ENCODE results near the gene SOX18.
A peak's percentile ranks its signal among the peaks of the same experiment; 100 is the strongest.

SOX18 gene

DNA sequence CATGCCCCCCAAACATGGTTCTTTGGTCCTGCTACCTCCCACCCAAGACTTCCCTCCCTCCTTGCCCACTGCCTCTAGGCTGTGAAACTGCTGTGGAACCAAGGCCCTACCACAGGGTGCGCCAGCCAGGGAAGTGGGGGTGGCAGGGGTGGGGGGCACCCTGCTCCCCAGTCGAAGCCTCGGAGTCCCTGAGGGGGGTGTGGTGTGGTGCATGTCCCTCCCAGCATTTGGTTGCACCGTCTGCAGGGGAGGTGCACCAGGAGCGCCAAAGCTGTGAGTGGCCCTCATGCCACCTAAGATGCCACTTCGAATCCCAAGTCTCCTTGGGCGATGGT lies 28.1 kb upstream of the SOX18 start:
- Mint-ChIP-seq H3K4me1 (ENCODE audit: low read depth in 2 of 2) (peaks cover 22 to 42% of the 10 kb centered on the region in 2 donors), H3K9me3 (no peaks in the 10 kb centered on the region), H3K27ac (peak overlapping the region; percentile 87 to 90), H3K36me3 (ENCODE audit: insufficient read depth) (peaks cover 40% of the 10 kb centered on the region), H3K27me3 (no peaks in the 10 kb centered on the region), H3K4me3 (peak overlapping the region; percentile 92 to 95)
- ATAC-seq (replicated peaks) (no peak), DNase-seq (no peak)

DNA sequence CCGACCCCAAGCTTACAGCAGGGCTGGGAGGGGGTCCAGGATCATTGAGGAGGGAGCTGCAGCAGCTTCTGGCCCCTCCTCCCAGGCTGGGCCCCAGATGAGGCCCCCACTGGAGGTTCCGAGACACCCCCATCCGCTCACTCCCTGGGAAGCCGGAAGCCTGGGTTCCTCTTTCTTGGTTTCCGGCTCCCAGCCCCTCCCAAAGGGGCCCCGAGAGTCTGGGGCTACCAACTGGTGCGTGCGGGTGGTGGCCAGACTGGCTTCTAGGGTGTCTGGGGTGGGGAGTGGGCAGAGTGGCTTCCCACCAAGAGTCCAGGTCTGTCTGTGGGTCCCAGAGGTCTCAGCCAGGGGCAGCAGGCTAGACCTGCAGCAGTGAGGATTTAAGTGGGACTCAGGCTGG lies 27.7 kb upstream of the SOX18 start:
- Mint-ChIP-seq H3K4me1 (ENCODE audit: low read depth in 2 of 2) (peaks cover 22 to 43% of the 10 kb centered on the region in 2 donors), H3K27me3 (no peaks in the 10 kb centered on the region), H3K9me3 (no peaks in the 10 kb centered on the region), H3K27ac (peak overlapping the region; percentile 87 to 90), H3K4me3 (peak overlapping the region; percentile 92 to 95), H3K36me3 (ENCODE audit: insufficient read depth) (peaks cover 37% of the 10 kb centered on the region)
- ATAC-seq (replicated peaks) (no peak), DNase-seq (no peak)

DNA sequence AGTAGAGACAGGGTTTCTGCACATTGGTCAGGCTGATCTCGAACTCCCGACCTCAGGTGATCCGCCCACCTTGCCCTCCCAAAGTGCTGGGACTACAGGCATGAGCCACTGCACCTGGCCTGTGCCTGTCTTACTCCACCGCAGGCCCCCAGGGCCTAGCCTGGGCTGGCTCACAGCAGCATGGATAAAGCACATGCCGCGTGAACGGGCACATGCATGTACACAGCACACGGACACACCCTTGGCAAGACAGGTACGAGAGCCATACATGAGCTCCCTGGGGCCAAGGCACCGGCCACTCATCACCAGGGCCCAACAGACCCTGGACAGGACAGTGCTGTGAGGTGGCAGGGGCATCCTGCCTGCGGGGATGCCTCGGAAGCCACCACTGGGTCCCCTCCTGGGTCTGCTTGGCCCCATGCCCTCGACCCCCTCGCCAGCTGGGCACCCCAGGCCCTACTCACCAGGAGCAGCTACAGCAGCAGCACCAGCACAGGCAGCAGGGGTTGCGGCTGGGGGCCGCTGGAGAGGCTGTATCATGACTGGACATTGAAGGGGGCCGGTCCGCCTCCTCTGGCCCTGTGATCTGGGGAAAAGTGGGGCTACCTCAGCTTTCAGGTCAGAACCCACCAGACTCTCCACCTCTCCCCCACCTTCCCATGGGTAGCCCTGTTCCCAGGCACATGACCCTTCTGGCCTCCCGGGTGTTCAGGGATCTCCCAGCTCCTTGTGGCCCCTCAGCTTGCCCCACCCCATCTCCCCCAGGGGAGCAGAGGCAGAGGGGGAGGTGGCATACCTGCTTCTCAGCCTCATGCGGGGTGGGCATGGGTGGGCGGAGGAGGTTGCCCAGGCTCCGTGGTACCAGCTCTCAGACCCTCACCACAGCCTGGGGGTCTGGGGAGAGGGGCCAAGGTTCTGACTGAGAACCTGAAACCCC lies 26.9 kb upstream of the SOX18 start:
- peaks cover 17 to 39% of the 10 kb centered on the region in 2 donors for H3K4me1 Mint-ChIP-seq (ENCODE audit: low read depth in 2 of 2)
- H3K27me3 Mint-ChIP-seq, result no peaks in the 10 kb centered on the region
- H3K9me3 Mint-ChIP-seq, result no peaks in the 10 kb centered on the region
- peak overlapping the region; percentile 87 to 90 for H3K27ac Mint-ChIP-seq
- no peak for ATAC-seq (replicated peaks)
- peak overlapping the region; percentile 92 to 95 for H3K4me3 Mint-ChIP-seq
- peaks cover 42% of the 10 kb centered on the region for H3K36me3 Mint-ChIP-seq (ENCODE audit: insufficient read depth)
- no peak for DNase-seq

- ATAC-seq (replicated peaks) (no peak), DNase-seq (no peak)
- no peaks in the 10 kb centered on the region for H3K27me3 Mint-ChIP-seq
- H3K4me3 Mint-ChIP-seq, result peak overlapping the region in 1 of 2 donors; percentile 95
- peak overlapping the region in 1 of 2 donors; percentile 90 for H3K27ac Mint-ChIP-seq
- peaks cover 12 to 38% of the 10 kb centered on the region in 2 donors for H3K4me1 Mint-ChIP-seq (ENCODE audit: low read depth in 2 of 2)
- no peaks in the 10 kb centered on the region for H3K9me3 Mint-ChIP-seq
- H3K36me3 Mint-ChIP-seq (ENCODE audit: insufficient read depth), result peaks cover 47% of the 10 kb centered on the region
Observed at GRCh38 chr20:64075556-64075955, 26.1 kb upstream of the SOX18 start.

- peaks cover 9 to 33% of the 10 kb centered on the region in 2 donors for H3K4me1 Mint-ChIP-seq (ENCODE audit: low read depth in 2 of 2)
- H3K4me3 Mint-ChIP-seq, result no peak overlapping the region
- H3K27me3 Mint-ChIP-seq, result no peaks in the 10 kb centered on the region
- no peak for DNase-seq
- ATAC-seq (replicated peaks), result no peak
- peaks cover 42% of the 10 kb centered on the region for H3K36me3 Mint-ChIP-seq (ENCODE audit: insufficient read depth)
- H3K9me3 Mint-ChIP-seq, result no peaks in the 10 kb centered on the region
- H3K27ac Mint-ChIP-seq, result no peak overlapping the region
Observed at GRCh38 chr20:64074963-64075362, 25.5 kb upstream of the SOX18 start.

- Mint-ChIP-seq H3K27ac (no peak overlapping the region), H3K36me3 (ENCODE audit: insufficient read depth) (peaks cover 41% of the 10 kb centered on the region)
- no peak for ATAC-seq (replicated peaks)
Observed at GRCh38 chr20:64074184-64074789, 24.8 kb upstream of the SOX18 start.

GRCh38 chr20:64073476-64074183 lies 24.2 kb upstream of the SOX18 start:
- no peaks in the 10 kb centered on the region for H3K27me3 Mint-ChIP-seq
- DNase-seq (no peak), ATAC-seq (replicated peaks) (no peak)
- no peaks in the 10 kb centered on the region for H3K9me3 Mint-ChIP-seq
- H3K4me3 Mint-ChIP-seq, result no peak overlapping the region
- H3K36me3 Mint-ChIP-seq (ENCODE audit: insufficient read depth), result peaks cover 40% of the 10 kb centered on the region
- H3K4me1 Mint-ChIP-seq (ENCODE audit: low read depth in 2 of 2), result peaks cover 9 to 29% of the 10 kb centered on the region in 2 donors
- H3K27ac Mint-ChIP-seq, result no peak overlapping the region

More at GRCh38 chr20:64074184-64074789, 24.8 kb upstream of the SOX18 start:
- no peak for DNase-seq
- H3K4me3 Mint-ChIP-seq, result no peak overlapping the region
- peaks cover 9 to 33% of the 10 kb centered on the region in 2 donors for H3K4me1 Mint-ChIP-seq (ENCODE audit: low read depth in 2 of 2)
- H3K9me3 Mint-ChIP-seq, result no peaks in the 10 kb centered on the region
- no peaks in the 10 kb centered on the region for H3K27me3 Mint-ChIP-seq

- Mint-ChIP-seq H3K4me3 (no peak overlapping the region), H3K27me3 (no peaks in the 10 kb centered on the region), H3K27ac (peak overlapping the region in 1 of 2 donors; percentile 82), H3K36me3 (ENCODE audit: insufficient read depth) (peaks cover 34% of the 10 kb centered on the region), H3K4me1 (ENCODE audit: low read depth in 2 of 2) (peaks cover 9 to 27% of the 10 kb centered on the region in 2 donors), H3K9me3 (no peaks in the 10 kb centered on the region)
- DNase-seq (no peak), ATAC-seq (replicated peaks) (no peak)
Observed at GRCh38 chr20:64072498-64073063, 23.1 kb upstream of the SOX18 start.

GRCh38 chr20:64071341-64072332 lies 22.2 kb upstream of the SOX18 start:
- no peak overlapping the region for H3K4me3 Mint-ChIP-seq
- H3K27ac Mint-ChIP-seq, result peak overlapping the region in 1 of 2 donors; percentile 82
- H3K36me3 Mint-ChIP-seq (ENCODE audit: insufficient read depth), result peaks cover 33% of the 10 kb centered on the region
- peaks cover 12 to 29% of the 10 kb centered on the region in 2 donors for H3K4me1 Mint-ChIP-seq (ENCODE audit: low read depth in 2 of 2)
- H3K9me3 Mint-ChIP-seq, result no peaks in the 10 kb centered on the region
- ATAC-seq (replicated peaks) (no peak), DNase-seq (no peak)
- no peaks in the 10 kb centered on the region for H3K27me3 Mint-ChIP-seq

- peaks cover 23 to 37% of the 10 kb centered on the region in 2 donors for H3K4me1 Mint-ChIP-seq (ENCODE audit: low read depth in 2 of 2)
- peaks cover 31% of the 10 kb centered on the region for H3K36me3 Mint-ChIP-seq (ENCODE audit: insufficient read depth)
- H3K9me3 Mint-ChIP-seq, result no peaks in the 10 kb centered on the region
Observed at GRCh38 chr20:64070244-64070993, 21.0 kb upstream of the SOX18 start.

GRCh38 chr20:64069614-64070243 lies 20.3 kb upstream of the SOX18 start:
- ATAC-seq (replicated peaks), result no peak
- Mint-ChIP-seq H3K4me1 (ENCODE audit: low read depth in 2 of 2) (peaks cover 27 to 37% of the 10 kb centered on the region in 2 donors), H3K36me3 (ENCODE audit: insufficient read depth) (peaks cover 27% of the 10 kb centered on the region)

More at GRCh38 chr20:64070244-64070993, 21.0 kb upstream of the SOX18 start:
- Mint-ChIP-seq H3K27me3 (no peaks in the 10 kb centered on the region), H3K4me3 (no peak overlapping the region), H3K27ac (no peak overlapping the region)
- ATAC-seq (replicated peaks) (no peak), DNase-seq (no peak)

More at GRCh38 chr20:64069614-64070243, 20.3 kb upstream of the SOX18 start:
- no peak overlapping the region for H3K4me3 Mint-ChIP-seq
- H3K27me3 Mint-ChIP-seq, result no peaks in the 10 kb centered on the region
- DNase-seq, result no peak
- H3K27ac Mint-ChIP-seq, result no peak overlapping the region
- H3K9me3 Mint-ChIP-seq, result no peaks in the 10 kb centered on the region
